NCI-H82 treated with DMSO at 0.1 percent for 48 hours (cell line): ENCODE data around the gene ZNF256.

ENCODE experiments used
- DNase-seq: peaks from one replicate; lab custom pipeline; 2025; ENCODE audit not compliant: unreplicated experiment; lab: John Stamatoyannopoulos, UW

Gene ZNF256

DNA sequence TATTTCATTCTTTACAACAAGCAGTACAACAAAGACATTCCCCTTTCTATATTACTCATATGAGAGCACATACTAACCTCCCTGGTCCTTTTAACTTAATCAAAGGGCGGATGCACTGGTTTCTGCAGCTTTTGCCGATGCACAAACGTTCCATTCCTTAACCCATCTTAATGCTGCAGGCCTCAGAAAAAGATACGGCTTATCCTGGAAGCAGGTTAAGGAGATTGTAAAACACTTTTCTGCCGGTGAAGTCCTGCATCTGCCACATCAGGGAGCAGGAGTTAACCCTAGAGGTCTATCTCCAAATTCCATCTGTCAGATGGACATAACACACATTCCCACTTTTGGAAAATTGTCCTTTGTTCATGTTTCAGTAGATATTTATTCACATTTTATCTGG, 47.2 kb downstream of the ZNF256 start:
- DNase-seq = no peak
